ENCODE data around the gene TRIM2. TPM values are rescaled to one million over a fixed set of nuclear protein-coding genes. Genes with fewer than 3 reads are reported as not detected.

Gene TRIM2
- total RNA-seq, 2 donors from 2014 or later = 31.3 to 42.0 TPM

- Histone ChIP-seq H3K4me3 (no peak overlapping the region), H3K4me1 (no peaks in the 10 kb centered on the region), H3K27me3 (no peaks in the 10 kb centered on the region), H3K27ac (no peak overlapping the region), H3K9me3 (no peaks in the 10 kb centered on the region), H3K36me3 (replicated peaks in 1 of 2; ENCODE audit: insufficient read depth in 1 of 2, low read depth in 2 of 2) (no peaks in the 10 kb centered on the region)
- 93 to 100% methylated on average over 3 of the region's 3 CpGs for WGBS, 2 donors
- no peak for TF ChIP-seq POLR2A (IDR thresholded peaks at IDR 0.05)
- no peak for TF ChIP-seq CTCF (IDR thresholded peaks at IDR 0.05)
- DNase-seq (no peak), ATAC-seq (no peak)
- intact Hi-C loops (cut with DNase I) = no loop called here
These were observed 79.0 kb downstream of the TRIM2 start for GRCh38 chr4:153283260-153283659.

GRCh38 chr4:153290134-153290533 lies 85.9 kb downstream of the TRIM2 start:
- H3K27me3 ChIP-seq = no peaks in the 10 kb centered on the region
- H3K27ac ChIP-seq = no peak overlapping the region
- no peaks in the 10 kb centered on the region for H3K4me1 ChIP-seq
- no peak overlapping the region for H3K4me3 ChIP-seq
- TF ChIP-seq CTCF (IDR thresholded peaks at IDR 0.05) (no peak), POLR2A (IDR thresholded peaks at IDR 0.05) (no peak)
- ATAC-seq (no peak), DNase-seq (no peak)
- no peaks in the 10 kb centered on the region for H3K36me3 ChIP-seq (replicated peaks in 1 of 2; ENCODE audit: insufficient read depth in 1 of 2, low read depth in 2 of 2)
- WGBS, 2 donors = 92 to 96% methylated on average over 3 of the region's 3 CpGs
- intact Hi-C loops (cut with DNase I) = no loop called here
- H3K9me3 ChIP-seq = no peaks in the 10 kb centered on the region

- DNase-seq (no peak), ATAC-seq (no peak)
- intact Hi-C loops (cut with DNase I) = no loop called here
- H3K4me1 ChIP-seq = peaks cover 8% of the 10 kb centered on the region
- H3K27me3 ChIP-seq = no peaks in the 10 kb centered on the region
- TF ChIP-seq CTCF (IDR thresholded peaks at IDR 0.05) (no peak), POLR2A (IDR thresholded peaks at IDR 0.05) (no peak)
- H3K9me3 ChIP-seq = no peaks in the 10 kb centered on the region
- no peaks in the 10 kb centered on the region for H3K36me3 ChIP-seq (replicated peaks in 1 of 2; ENCODE audit: insufficient read depth in 1 of 2, low read depth in 2 of 2)
- no peak overlapping the region for H3K27ac ChIP-seq
- WGBS, 2 donors = 82 to 92% methylated on average over 2 of the region's 2 CpGs
- H3K4me3 ChIP-seq = no peak overlapping the region
These were observed 87.3 kb downstream of the TRIM2 start for GRCh38 chr4:153291562-153291961.

GRCh38 chr4:153292897-153293741 lies 88.9 kb downstream of the TRIM2 start:
- DNase-seq (no peak), ATAC-seq (no peak)
- no peaks in the 10 kb centered on the region for H3K9me3 ChIP-seq
- TF ChIP-seq POLR2A (IDR thresholded peaks at IDR 0.05) = no peak
- no peak for TF ChIP-seq CTCF (IDR thresholded peaks at IDR 0.05)
- H3K4me1 ChIP-seq = peaks cover 14% of the 10 kb centered on the region
- WGBS, 2 donors = 95 to 98% methylated on average over 3 to 4 of the region's 4 CpGs
- H3K36me3 ChIP-seq (replicated peaks in 1 of 2; ENCODE audit: insufficient read depth in 1 of 2, low read depth in 2 of 2) = no peaks in the 10 kb centered on the region
- peak overlapping the region in 1 of 4 donors; percentile 5 for H3K27ac ChIP-seq
- intact Hi-C loops (cut with DNase I) = no loop called here
- H3K27me3 ChIP-seq = no peaks in the 10 kb centered on the region
- no peak overlapping the region for H3K4me3 ChIP-seq

- H3K4me3 ChIP-seq = no peak overlapping the region
- 82 to 83% methylated on average over 5 of the region's 5 CpGs for WGBS, 2 donors
- H3K27me3 ChIP-seq = no peaks in the 10 kb centered on the region
- no peaks in the 10 kb centered on the region for H3K36me3 ChIP-seq (replicated peaks in 1 of 2; ENCODE audit: insufficient read depth in 1 of 2, low read depth in 2 of 2)
- ATAC-seq = no peak
- intact Hi-C loops (cut with DNase I) = no loop called here
- peak overlapping the region in 1 of 4 donors; percentile 59 for H3K27ac ChIP-seq
- TF ChIP-seq POLR2A (IDR thresholded peaks at IDR 0.05) (no peak), CTCF (IDR thresholded peaks at IDR 0.05) (no peak)
- H3K4me1 ChIP-seq = peaks cover 14% of the 10 kb centered on the region
- H3K9me3 ChIP-seq = no peaks in the 10 kb centered on the region
- no peak for DNase-seq
These were observed 89.5 kb downstream of the TRIM2 start for GRCh38 chr4:153293742-153294057.

Data from body of pancreas (tissue), 4 donors.